H1 (cell line): Measurements from ENCODE around the gene DOLK. TPM values are rescaled to one million over a fixed set of nuclear protein-coding genes. Genes with fewer than 3 reads are reported as not detected.

Source experiments
- ASH2L ChIP-seq: fragments of 200-600, 300-600 bp; sonication (generic); IDR thresholded peaks from one replicate; pipeline ENCODE4 v1.7.1; 2017; ENCODE audit warnings: low read length
- GABPA ChIP-seq: IDR thresholded peaks from 2 replicates; pipeline ENCODE4 v1.6.1; 2011; ENCODE audit warnings: mild to moderate bottlenecking, low read length, moderate library complexity, borderline replicate concordance; ENCODE audit not compliant: insufficient read depth
- SRF ChIP-seq: IDR thresholded peaks from 2 replicates; pipeline ENCODE4 v1.6.1; 2011; ENCODE audit warnings: mild to moderate bottlenecking, low read depth, low read length, moderate library complexity
- polyA plus RNA-seq, 7 experiments: library from polyadenylated mRNA; depleted of rRNA in 3 of 7; stranded (reverse) in 5 of 7; unstranded in 2 of 7; fragments of >200 nt in 5 of 7; fragments of 200-250 nt in 2 of 7; gene quantifications; 1 replicate in 5 of 7; 2 replicates in 1 of 7; 4 replicates in 1 of 7; pipeline versions ENCODE4 v1.2.1 to v1.2.3, GENCODE V29; 2011 to 2013; ENCODE audit warnings: missing spikeins in 2 of 7, mixed read lengths in 2 of 7
- total RNA-seq: library from RNA; stranded (reverse); fragmentation: NEBNext Ultra II Directional; extraction: Animal tissue kit (Norgen Biotek cat#: 25700); gene quantifications from 2 replicates; pipeline ENCODE4 v1.2.1, GENCODE V29; 2021

Gene DOLK
- total and polyA plus RNA-seq, 2 of the 8 experiments (the other 6 are each of a cell fraction or from before 2014, with no cell fraction given), result 17.2 to 44.3 TPM

DNA sequence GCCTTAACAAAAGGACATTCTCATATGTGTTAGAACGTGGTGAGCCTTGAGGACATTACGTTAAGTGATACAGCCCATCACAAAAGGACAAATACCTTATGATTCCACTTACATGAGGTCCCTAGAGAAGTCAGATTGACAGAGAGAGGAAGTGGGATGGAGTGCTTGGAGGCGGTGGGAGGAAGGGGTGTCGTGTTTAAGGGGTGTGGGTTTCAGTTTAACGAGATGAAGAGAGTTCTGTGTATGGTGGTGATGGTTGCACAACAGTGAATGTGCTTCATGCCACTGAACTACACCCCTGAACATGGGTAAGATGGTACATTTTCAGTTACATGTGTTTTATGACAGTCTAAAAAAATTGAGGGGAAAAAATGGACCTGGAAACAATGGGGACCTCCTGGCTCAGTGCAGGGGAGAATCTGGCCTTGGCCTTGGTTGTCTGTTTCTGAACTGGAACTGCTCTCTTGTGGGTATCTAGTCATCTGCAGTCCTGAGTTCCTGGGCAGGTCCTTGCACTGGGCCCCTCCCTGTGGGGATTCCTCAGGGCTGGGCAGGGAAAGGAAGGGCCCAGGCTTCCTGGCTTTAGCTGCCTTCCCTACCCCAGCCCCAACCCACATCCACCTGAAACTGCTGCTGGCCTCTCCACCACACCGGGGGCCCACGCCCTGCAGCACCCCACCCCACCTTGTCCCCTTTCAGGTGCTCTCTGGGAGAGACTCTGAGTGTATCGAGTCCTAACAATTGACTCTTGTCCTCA lies 47.7 kb downstream of the DOLK start (continued):
- TF ChIP-seq SRF (no peak), ASH2L (no peak), GABPA (no peak)
- TF ChIP-seq, all 59 proteins: peak for 0
